ENCODE results near the gene SLC33A1.
"Not testable (repeated sequence)": the region's sequence is repeated elsewhere in the genome, so short reads cannot be mapped to it uniquely, and the experiment has no call there.

The SLC33A1 gene

DNA sequence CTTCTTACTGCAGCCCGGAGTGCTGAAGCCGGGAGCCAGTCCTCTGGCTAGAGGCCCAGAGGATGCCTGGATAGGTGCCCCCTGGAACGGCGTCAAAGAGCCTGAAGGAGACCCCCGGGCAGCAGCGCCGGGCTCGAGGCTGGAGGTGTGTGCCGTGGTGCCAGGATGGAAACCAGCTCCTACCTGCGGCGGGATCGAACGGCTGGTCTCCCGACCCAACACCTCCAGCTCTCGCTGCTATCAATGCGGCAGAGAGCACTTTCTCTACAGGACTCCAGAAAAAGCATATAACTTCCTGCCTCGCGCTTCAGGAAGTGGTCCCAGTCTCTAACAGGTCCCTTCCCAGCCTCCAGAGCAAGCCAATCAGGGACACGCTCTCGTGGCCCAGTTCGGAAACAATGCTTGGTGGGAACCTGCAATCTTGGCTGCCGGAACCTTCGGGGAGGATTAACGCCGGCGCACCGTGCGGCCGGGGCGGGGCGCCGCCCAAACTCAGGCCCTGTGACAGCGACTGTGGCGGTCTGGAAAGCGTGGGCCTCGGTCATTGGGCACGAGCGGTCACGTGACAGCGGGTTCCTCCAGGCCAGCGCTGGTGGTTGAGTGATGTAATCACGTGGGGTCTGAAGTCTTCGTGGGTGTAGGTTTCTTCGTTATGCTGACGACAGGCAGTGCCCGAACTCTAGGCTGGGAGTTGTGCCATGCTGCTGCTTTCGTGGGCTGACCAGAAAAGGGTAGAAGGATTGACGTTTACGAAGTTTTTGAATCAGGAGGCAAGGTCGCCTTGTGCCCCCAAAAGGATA lies at the start of gene SLC33A1:
TSS of gene SLC33A1 (minus strand) at position 287 of the 800 bp plus-strand sequence. CDS start 430 bp downstream, outside the sequence.
- peak; percentile 100 for DNase-seq

- no peak for DNase-seq
Observed at GRCh38 chr3:155895379-155895900, 41.2 kb upstream of the SLC33A1 start.

- DNase-seq = no peak
Observed at GRCh38 chr3:155891321-155891720, 37.1 kb upstream of the SLC33A1 start.

DNA sequence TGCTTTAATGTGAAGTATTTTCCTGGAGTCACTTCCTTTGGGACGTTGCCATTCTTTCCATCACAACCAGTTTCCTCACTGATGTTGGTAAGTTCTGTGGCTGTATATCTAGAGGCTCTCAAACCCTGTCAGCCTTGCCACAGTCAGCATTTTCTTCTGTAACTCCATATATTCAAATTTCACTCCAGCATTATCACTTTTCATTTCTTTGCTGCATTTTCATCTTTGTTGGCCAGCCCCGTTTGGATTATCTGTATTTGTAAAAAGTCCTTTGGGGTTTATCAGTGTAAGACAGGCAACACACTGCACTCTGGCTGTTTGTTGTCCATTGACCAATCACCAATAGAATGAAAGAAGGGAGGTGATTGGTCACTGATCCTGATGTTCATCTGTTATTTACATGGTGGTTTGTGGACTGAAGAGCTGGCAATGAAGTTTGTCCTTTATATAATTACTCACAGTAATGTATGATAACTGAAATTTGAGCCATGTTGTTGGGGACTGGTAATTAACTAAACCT lies 36.5 kb upstream of the SLC33A1 start:
- DNase-seq = peak; percentile 33

DNA sequence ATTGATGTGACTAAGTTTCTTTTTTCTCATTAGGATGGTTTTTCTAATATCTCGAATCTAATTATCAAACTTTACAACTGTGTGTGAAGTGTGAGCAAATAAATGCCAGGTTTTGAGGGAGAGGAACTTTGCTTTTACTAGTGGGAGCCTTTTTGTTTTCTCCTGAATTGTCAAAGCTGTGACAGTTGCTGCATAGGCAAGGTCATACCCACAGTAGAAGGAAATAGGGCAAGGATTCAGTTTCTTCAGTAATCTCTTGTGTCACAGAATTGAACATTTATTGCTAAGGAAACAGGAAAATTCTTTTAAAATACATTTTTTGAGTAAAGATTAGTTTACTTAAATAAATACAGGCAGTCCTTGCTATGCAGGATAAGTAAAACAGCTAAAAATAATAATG lies 35.7 kb upstream of the SLC33A1 start:
- no peak for DNase-seq

DNA sequence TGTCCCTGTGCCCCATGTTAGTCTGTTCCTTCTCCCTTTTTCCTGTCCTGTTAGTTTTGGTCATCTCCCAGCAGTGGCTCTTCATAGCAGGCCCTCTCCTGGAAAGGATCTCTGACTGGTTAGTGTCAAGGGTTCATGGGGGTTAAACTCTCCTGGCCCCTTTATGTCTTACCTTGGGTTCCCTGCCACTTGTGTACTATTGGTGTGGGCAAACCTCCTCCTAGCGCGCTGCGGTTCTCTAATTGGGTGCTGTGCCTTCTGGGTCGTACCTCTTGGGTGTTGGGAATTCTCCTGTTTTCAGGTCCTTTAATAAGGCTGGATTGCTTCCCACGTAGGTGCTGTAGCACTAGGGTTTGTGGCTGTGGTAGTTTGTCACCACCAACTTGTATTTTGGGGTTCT lies 35.0 kb upstream of the SLC33A1 start:
- DNase-seq = no peak

GRCh38 chr3:155886915-155887314 lies 32.7 kb upstream of the SLC33A1 start:
- no peak for DNase-seq

DNA sequence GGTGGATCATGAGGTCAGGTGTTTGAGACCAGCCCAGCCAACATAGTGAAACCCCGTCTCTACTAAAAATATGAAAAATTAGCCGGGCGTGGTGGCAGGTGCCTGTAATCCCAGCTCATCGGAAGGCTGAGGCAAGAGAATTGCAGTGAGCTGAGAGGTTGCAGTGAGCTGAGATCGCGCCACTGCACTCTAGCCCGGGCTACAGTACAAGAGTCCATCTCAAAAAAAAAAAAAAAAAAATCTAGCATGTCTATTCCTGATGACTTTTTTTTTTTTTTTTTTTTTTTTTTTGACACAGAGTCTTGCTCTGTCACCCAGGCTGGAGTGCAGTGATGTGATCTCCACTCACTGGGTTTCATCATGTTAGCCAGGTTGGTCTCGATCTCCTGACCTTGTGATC lies 32.1 kb upstream of the SLC33A1 start:
- not testable (repeated sequence) for DNase-seq

GRCh38 chr3:155885292-155885691 lies 31.1 kb upstream of the SLC33A1 start:
- DNase-seq = no peak

DNA sequence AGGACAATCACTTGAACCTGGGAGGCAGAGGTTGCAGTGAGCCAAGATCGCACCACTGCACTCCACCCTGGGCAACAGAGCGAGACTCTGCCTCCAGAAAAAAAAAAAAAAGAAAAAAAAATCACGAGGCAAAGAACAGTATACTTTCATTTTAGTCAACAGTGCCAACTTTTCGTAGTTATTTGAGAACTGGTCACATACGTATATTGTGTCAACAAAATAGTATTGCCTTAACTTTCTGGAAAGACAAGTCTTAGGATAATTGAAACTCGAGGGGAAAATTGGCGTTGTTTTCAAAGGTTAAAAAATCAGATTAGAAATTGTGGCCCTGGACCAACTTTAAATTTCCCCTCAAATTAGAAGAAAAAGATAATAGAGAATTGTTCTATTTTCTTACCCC lies 30.1 kb upstream of the SLC33A1 start:
- DNase-seq = no peak

GRCh38 chr3:155880286-155880685 lies 26.1 kb upstream of the SLC33A1 start:
- DNase-seq = no peak

DNA sequence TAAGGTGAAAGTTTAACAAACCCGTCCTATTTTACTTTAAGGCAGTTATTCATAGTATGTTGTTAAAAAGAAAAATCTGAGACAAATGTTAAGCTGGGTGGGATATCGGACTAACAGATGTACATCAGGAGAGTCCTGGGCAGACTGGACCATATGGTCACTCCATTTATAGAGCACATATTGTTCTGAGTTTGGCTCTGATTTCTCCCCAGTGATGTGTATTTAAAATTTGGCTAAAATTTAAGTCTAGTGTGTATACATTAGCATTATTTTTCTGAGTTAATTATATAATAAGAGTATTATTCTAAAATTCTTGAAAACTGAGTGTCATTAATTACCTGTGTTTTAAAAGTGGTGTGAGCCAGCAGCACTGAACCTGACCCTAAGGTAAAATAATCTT lies 22.3 kb upstream of the SLC33A1 start:
- no peak for DNase-seq

DNA sequence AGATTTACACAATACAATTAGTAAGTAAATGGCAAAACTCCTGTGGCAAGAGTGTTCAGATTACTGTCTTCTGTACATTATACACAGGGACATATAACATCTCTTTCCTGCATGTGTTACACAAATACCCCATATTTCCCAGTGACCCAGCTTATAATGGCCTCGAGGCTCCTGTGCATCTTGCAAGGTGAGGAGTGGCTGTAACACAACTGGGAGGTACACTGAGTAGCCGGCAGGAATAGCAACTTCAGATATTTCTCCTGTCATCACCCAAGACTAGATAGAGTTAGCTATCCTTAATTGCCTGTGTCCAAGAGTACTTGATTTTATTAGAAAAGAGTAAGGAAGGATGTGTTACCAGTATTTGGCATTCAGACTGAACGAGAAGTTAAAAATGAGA lies 21.8 kb upstream of the SLC33A1 start:
- DNase-seq = no peak

DNA sequence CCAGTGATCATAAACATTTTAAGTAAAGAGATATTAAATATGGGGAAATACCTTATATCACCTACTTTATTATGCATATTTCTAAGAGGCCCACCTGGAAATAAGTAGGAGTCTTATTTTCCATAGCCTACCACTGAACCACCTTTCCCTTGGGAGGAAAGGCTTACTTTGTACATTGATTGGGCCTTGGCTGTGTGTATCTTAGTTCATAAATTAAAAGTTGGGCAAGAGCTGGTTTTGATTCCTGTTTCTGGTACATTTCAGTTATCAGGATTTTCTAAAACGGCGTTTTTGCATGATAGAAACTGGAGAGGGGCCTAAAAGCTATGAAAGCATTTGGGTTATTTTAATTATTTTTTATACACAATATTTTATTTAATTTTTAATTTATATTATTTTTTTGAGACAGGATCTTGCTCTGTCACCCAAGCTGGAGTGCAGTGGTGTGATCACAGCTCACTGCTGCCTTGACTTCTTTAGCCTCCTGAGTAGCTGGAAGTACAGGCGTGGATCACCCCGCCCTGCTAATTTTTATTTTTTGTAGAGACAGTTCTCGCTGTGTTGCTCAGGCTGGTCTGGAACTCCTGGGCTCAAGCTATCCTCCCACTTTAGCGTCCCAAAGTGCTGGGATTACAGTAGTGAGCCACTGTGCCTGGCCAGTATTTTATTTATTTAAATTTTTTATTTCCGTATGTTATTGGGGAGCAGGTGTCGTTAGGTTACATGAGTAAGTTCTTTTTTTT lies 18.8 kb upstream of the SLC33A1 start:
- DNase-seq = no peak

- DNase-seq = no peak
Observed at GRCh38 chr3:155871746-155872158, 17.5 kb upstream of the SLC33A1 start.

DNA sequence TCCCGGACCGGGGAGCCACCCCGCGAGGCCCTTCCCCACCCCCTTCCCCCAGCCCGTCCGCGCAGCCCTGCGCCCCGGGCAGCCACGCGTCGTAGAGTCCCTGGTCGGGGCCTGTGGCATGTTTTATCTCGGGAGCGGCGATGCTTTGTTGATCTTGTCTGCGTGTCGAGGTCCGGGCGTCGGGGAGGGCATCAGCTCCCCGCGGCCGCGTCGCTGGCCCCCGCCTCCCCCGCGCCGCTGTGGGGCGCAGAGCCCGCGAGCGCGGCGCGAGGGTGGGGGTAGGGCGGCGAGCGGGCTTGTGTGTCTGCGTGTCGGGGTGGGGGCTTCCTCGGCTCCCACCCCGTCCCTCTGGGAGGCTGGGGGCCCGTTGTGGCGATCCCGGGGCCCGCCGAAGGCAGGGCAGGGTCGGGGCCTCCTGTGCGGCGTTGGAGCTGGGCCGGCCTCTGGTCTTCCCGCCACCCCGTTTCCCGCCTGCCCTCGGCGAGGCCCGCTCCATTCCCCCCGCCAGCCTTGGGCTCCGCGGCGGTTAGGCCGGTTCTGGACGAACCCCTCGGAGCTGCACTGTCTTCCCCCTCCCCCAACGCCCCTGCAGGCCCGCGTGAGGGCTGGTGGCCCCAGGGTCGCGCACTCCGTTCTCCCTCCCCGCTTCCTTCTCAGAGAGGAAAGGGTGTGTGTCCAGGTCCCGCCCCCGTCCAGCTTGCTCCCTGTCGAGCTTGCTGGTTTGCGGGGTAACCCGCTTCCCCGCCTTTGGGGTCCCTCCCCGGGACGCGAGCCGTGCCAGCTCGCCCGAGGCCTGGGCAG lies 16.9 kb upstream of the SLC33A1 start:
- DNase-seq = peak; percentile 25

DNA sequence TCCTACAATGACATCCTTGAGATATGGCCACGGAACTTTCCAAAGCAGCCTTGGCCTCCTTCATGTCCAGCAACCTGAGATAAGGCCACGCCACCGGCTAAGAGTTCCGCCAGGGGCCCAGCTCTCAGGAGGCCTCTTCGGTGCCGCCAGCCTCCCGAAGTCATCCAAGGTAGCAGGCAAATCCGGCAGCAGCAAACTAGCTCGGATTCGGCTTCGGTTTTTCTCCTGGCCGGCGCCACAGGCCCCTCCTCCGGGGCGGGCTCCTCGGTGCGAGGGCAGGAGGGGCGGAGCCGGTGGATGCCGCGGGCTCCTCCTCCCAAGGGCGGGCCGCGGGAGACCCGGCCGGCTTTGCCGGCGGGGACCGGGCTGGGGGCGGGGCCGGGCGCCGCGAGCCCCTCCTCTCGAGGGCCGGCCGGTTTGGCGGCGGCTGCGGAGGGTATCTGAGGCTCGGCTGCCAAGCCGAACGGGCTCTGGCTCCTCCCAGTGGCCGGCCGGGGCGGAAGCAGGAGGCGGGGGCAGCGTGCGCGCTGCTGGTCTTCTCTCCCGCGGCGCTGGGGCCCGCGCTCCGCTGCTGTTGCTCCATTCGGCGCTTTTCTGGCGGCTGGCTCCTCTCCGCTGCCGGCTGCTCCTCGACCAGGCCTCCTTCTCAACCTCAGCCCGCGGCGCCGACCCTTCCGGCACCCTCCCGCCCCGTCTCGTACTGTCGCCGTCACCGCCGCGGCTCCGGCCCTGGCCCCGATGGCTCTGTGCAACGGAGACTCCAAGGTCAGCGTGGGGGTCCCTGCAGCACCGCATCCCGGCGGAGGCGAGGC lies 16.1 kb upstream of the SLC33A1 start, which contains the start of gene GMPS:
TSS of gene GMPS (plus strand) at position 518 of the 812 bp plus-strand sequence. CDS start at position 739, 221 bp downstream.
- peak; percentile 100 for DNase-seq

DNA sequence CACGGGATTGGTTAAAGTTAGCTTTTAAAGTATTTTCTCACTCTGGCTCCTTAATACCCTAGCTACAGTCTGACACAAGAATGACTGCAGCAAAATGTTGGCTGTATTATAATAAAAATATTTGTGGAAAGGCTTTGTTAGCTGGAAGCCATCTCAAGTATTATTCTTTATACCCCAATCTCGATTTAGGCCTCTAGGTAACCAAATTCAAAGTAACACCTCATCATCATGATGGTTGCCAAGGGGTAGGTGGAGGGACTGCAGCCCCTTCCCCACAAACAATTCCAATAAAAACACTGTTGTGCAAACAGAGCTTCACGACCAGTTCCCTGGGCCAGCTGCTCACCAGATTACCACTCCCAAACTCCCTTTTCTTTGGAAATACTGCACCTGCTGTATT lies 15.5 kb upstream of the SLC33A1 start:
- no peak for DNase-seq

- DNase-seq = no peak
Observed at GRCh38 chr3:155863072-155863784, 9.0 kb upstream of the SLC33A1 start.

DNA sequence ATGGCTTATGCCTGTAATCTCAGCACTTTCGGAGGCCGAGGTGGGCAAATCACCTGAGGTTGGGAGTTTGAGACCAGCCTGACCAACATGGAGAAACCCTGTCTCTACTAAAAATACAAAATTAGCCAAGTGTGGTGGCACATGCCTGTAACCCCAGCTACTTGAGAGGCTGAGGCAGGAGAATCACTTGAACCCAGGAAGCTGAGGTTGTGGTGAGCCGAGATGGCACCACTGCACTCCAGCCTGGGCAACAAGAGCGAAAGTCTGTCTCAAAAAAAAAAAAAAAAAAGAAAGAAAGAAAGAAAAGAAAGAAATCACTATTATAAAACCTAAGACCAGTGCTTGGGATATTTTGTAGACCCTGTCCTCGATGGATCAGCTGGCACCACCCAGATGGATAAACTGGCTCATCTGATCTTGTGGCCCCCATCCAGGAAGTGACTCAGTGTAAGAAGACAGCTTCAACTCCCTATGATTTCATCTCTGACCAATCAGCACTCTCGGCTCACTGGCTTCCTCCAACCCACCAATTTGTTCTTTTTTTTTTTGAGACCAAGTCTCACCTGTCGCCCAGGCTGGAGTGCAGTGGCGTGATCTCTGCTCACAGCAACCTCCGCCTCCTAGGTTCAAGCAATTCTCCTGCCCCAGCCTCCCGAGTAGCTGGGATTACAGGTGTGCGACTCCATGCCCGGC lies 8.2 kb upstream of the SLC33A1 start:
- DNase-seq = not testable (repeated sequence)

Data from NCI-H1105 (cell line).